Breast epithelium (tissue), 3 donors: Measurements from ENCODE around the gene LY6G5B. TPM values are rescaled to one million over a fixed set of nuclear protein-coding genes. Genes with fewer than 3 reads are reported as not detected.

Source experiments
- total RNA-seq, 3 donors: library from RNA; depleted of rRNA; stranded (reverse); fragments of >200 nt; gene quantifications; one replicate each; pipeline ENCODE4 v1.1.0, GENCODE V29; 2016

LY6G5B gene
- total RNA-seq, 3 donors from 2014 or later = 6.2 to 12.7 (median 8.5) TPM

Other genes starting within 250 kb of the LY6G5B start
- 1 to 10 TPM; 2.9 to 4.6 (median 4.0) TPM for gene MICB, start 171.8 kb upstream of the LY6G5B start, total RNA-seq
- not detected for gene MCCD1, start 141.0 kb upstream of the LY6G5B start, total RNA-seq
- gene DDX39B, start 128.0 kb upstream of the LY6G5B start, total RNA-seq = 100 to 1,000 TPM; 315 to 336 (median 334) TPM
- gene ATP6V1G2, start 123.4 kb upstream of the LY6G5B start, total RNA-seq = 1 to 10 TPM in 2 of 3 donors, under 1 TPM in 1; 0.44 to 1.8 (median 1.6) TPM
- 10 to 100 TPM; 22.3 to 34.7 (median 26.5) TPM for gene NFKBIL1, start 122.4 kb upstream of the LY6G5B start, total RNA-seq
- gene LTA, start 97.7 kb upstream of the LY6G5B start, total RNA-seq = under 1 TPM in 1 of 3 donors, not detected in 2; 0.29 TPM
- under 1 TPM in 2 of 3 donors, not detected in 1; 0.33 to 0.73 TPM for gene TNF, start 94.4 kb upstream of the LY6G5B start, total RNA-seq
- gene LTB, start 87.6 kb upstream of the LY6G5B start, total RNA-seq = 1 to 10 TPM in 1 of 3 donors, under 1 TPM in 1, not detected in 1; 0.96 to 1.0 TPM
- gene LST1, start 83.7 kb upstream of the LY6G5B start, total RNA-seq = 10 to 100 TPM in 1 of 3 donors, 1 to 10 TPM in 2; 8.8 to 10.7 (median 9.8) TPM
- gene NCR3, start 77.0 kb upstream of the LY6G5B start, total RNA-seq = not detected
- 10 to 100 TPM; 26.9 to 54.1 (median 28.2) TPM for gene AIF1, start 54.7 kb upstream of the LY6G5B start, total RNA-seq
- 10 to 100 TPM; 42.7 to 57.2 (median 57.0) TPM for gene PRRC2A, start 49.3 kb upstream of the LY6G5B start, total RNA-seq
- 100 to 1,000 TPM; 154 to 170 (median 157) TPM for gene BAG6, start 17.3 kb upstream of the LY6G5B start, total RNA-seq
- 1 to 10 TPM; 1.3 to 4.8 (median 4.6) TPM for gene APOM, start 14.1 kb upstream of the LY6G5B start, total RNA-seq
- 10 to 100 TPM; 20.3 to 27.4 (median 24.8) TPM for gene C6orf47, start 9.2 kb upstream of the LY6G5B start, total RNA-seq
- gene GPANK1, start 5.0 kb upstream of the LY6G5B start, total RNA-seq = 10 to 100 TPM; 16.2 to 22.2 (median 20.0) TPM
- gene CSNK2B, start 3.9 kb upstream of the LY6G5B start, total RNA-seq = 100 to 1,000 TPM; 135 to 180 (median 178) TPM
- gene LY6G5C, start 11.1 kb downstream of the LY6G5B start, total RNA-seq = 1 to 10 TPM in 1 of 3 donors, under 1 TPM in 2; 0.33 to 1.9 (median 0.64) TPM
- 10 to 100 TPM; 42.6 to 62.6 (median 50.5) TPM for gene ABHD16A, start 33.3 kb downstream of the LY6G5B start, total RNA-seq
- gene LY6G6F, start 36.9 kb downstream of the LY6G5B start, total RNA-seq = not detected
- gene LY6G6D, start 45.4 kb downstream of the LY6G5B start, total RNA-seq = not detected
- not detected for gene LY6G6C, start 51.8 kb downstream of the LY6G5B start, total RNA-seq
- gene MPIG6B, start 53.4 kb downstream of the LY6G5B start, total RNA-seq = under 1 TPM in 1 of 3 donors, not detected in 2; 0.16 TPM
- 100 to 1,000 TPM in 2 of 3 donors, 10 to 100 TPM in 1; 100.0 to 212 (median 115) TPM for gene DDAH2, start 59.3 kb downstream of the LY6G5B start, total RNA-seq
- 100 to 1,000 TPM; 266 to 325 (median 318) TPM for gene CLIC1, start 66.6 kb downstream of the LY6G5B start, total RNA-seq
- gene MSH5, start 70.0 kb downstream of the LY6G5B start, total RNA-seq = 10 to 100 TPM in 1 of 3 donors, 1 to 10 TPM in 2; 7.9 to 13.4 (median 8.0) TPM
- gene SAPCD1, start 92.7 kb downstream of the LY6G5B start, total RNA-seq = 1 to 10 TPM in 2 of 3 donors, not detected in 1; 1.6 to 2.0 TPM
- 1 to 10 TPM in 1 of 3 donors, under 1 TPM in 1, not detected in 1; under 0.01 to 1.6 TPM for gene VWA7, start 107.4 kb downstream of the LY6G5B start, total RNA-seq
- gene VARS1, start 125.8 kb downstream of the LY6G5B start, total RNA-seq = 10 to 100 TPM; 19.2 to 35.4 (median 26.2) TPM
- 10 to 100 TPM; 28.7 to 39.7 (median 32.6) TPM for gene LSM2, start 137.0 kb downstream of the LY6G5B start, total RNA-seq
- 1 to 10 TPM; 1.3 to 1.9 (median 1.6) TPM for gene HSPA1L, start 145.3 kb downstream of the LY6G5B start, total RNA-seq
- 100 to 1,000 TPM; 136 to 459 (median 202) TPM for gene HSPA1A, start 145.6 kb downstream of the LY6G5B start, total RNA-seq
- 100 to 1,000 TPM; 113 to 376 (median 232) TPM for gene HSPA1B, start 157.8 kb downstream of the LY6G5B start, total RNA-seq
- gene NEU1, start 192.8 kb downstream of the LY6G5B start, total RNA-seq = 10 to 100 TPM; 44.6 to 57.3 (median 48.9) TPM
- 10 to 100 TPM in 2 of 3 donors, under 1 TPM in 1; 0.32 to 35.4 (median 10.5) TPM for gene SLC44A4, start 209.0 kb downstream of the LY6G5B start, total RNA-seq
- 10 to 100 TPM; 34.6 to 37.5 (median 37.0) TPM for gene EHMT2, start 227.7 kb downstream of the LY6G5B start, total RNA-seq
- 1 to 10 TPM in 2 of 3 donors, under 1 TPM in 1; 0.64 to 3.3 (median 1.9) TPM for gene ZBTB12, start 232.1 kb downstream of the LY6G5B start, total RNA-seq